ENCODE measurements around the gene ATAD3B.

Gene ATAD3B

DNA sequence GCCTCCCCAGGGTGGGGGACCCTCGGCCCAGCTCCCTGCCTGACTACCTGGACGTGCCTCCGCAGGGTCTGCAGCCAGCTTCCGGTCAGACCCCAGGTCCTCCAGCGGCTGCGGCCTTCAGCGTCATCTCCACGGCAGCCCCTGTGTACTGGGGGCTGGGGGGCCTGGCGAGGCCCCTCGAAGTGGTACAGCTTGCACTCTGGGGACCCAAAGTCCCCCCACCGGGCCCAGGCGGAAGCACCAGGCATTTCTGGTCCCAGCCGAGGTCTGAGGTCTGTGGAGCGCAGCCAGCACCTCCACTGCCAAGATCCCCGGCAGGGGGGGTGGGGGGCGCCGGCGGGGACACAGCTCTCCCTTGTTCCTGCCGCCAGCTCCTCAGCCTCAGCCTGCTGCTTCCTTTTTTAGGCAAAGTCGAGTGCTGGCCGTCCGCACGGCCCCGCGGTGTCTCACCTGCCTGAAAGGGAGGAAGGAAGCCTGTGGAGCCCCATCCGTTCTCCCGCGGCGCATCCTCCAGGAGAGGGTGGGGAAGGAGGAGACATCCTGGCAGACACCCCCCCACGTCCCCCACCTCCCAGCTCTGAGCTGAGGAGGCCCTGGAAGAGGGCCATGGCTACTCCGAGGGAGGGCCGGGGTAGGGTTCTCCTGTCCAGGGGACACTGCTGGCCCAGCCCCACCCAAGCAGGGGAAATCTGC is 37.3 kb upstream of the ATAD3B start:
- TF ChIP-seq, protein P1, sequence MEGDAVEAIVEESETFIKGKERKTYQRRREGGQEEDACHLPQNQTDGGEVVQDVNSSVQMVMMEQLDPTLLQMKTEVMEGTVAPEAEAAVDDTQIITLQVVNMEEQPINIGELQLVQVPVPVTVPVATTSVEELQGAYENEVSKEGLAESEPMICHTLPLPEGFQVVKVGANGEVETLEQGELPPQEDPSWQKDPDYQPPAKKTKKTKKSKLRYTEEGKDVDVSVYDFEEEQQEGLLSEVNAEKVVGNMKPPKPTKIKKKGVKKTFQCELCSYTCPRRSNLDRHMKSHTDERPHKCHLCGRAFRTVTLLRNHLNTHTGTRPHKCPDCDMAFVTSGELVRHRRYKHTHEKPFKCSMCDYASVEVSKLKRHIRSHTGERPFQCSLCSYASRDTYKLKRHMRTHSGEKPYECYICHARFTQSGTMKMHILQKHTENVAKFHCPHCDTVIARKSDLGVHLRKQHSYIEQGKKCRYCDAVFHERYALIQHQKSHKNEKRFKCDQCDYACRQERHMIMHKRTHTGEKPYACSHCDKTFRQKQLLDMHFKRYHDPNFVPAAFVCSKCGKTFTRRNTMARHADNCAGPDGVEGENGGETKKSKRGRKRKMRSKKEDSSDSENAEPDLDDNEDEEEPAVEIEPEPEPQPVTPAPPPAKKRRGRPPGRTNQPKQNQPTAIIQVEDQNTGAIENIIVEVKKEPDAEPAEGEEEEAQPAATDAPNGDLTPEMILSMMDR (IDR thresholded peaks at IDR 0.05; ENCODE audit: extremely low read depth, missing control alignments): no peak
- DNase-seq (ENCODE audit: low spot score): peak; percentile 53

DNA sequence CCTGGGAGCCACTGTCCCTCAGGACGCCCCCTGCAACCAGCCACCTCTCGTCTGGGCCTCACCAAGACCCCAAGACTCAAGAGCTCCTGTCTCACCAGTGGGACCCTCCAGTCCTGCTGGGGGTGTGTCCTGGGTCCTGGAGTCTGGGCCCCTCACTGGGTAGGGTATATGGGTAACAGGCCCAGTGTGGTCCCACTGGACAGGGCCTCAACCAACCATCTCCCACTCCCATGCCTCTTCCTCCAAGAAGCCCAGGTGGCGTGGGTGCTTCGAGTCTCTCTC is 36.8 kb upstream of the ATAD3B start:
- TF ChIP-seq, protein P1 (IDR thresholded peaks at IDR 0.05; ENCODE audit: extremely low read depth, missing control alignments): no peak
- DNase-seq (ENCODE audit: low spot score): peak; percentile 48

DNA sequence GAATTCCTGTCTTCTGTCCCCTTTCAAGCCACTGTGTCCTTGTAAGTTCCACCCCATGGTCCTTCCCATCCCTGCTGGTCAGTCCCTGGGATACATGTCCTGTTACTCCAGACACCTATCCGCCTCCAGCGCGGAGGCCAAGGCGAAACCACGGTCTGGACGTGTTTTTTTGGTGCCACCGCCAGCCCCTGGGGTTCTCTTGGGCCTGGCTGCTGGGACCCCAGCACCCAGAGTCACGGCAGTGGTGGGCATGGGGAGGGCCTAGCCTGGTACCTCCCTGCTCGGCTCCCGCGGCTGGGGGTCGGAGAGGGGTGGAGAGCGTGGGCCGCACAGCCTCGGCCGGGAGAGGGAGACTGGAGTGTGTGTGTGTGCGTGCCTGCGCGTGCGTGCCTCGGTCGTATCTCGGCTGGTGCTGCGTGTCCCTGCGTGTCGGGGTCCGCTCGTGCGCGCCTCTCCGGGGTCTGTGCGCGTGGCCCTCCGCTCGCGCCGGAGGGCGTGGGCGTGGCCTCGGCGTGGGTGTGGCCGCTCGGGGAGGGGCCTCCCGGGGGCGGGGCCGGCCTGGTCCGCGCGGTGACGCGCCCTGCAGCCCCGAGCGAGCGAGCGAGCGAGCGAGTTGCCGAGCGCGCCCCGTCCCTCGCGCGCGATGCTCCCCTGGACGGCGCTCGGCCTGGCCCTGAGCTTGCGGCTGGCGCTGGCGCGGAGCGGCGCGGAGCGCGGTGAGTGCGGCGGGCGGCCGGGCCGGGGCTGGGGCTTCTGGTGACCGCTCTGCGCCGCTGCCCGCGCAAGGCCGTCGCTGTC is 36.3 kb upstream of the ATAD3B start, which contains the start of gene VWA1:
VWA1 (plus strand) TSS at position 585 of the 798 bp plus-strand sequence; CDS start at position 644, 59 bp downstream.
- peak; percentile 96 for DNase-seq (ENCODE audit: low spot score)
- TF ChIP-seq, protein P1 (IDR thresholded peaks at IDR 0.05; ENCODE audit: extremely low read depth, missing control alignments): no peak

DNA sequence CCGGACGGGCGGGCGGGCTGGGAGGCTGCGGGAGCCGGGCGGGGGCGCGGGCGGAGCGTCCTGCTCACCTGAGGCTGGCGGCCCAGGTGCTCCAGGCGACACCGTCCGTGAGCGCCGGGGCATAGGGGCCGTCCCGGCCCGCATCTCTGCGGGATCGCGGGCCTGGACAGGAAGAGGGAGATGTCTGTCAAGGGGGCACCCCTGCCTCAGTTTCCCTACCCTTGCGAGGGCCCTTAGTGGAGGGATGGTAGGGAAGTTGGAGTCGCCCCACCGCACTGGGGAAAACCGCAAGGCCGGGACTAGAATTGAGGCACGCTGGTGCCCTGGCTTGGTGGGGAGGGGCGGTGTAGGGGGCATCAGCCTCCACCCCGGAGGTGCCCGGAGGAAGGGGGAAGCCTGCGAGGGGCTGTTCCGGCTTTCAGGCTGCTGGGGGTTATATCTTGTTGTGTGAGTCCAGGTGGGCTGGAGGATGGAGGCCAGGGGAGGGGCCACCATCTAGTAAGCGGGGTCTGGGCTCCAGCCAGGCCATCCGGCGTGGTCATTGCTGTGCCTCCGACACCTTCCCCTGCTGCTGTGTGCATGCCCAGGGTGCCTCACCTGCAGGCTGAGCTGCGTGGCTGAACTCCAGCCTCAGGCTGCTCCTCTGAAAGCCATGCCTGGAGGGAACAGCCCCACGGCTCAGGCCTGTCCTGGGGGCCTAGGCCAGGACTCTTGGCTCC is 35.5 kb upstream of the ATAD3B start:
- DNase-seq (ENCODE audit: low spot score): peak; percentile 44
- TF ChIP-seq, protein P1 (IDR thresholded peaks at IDR 0.05; ENCODE audit: extremely low read depth, missing control alignments): no peak

DNA sequence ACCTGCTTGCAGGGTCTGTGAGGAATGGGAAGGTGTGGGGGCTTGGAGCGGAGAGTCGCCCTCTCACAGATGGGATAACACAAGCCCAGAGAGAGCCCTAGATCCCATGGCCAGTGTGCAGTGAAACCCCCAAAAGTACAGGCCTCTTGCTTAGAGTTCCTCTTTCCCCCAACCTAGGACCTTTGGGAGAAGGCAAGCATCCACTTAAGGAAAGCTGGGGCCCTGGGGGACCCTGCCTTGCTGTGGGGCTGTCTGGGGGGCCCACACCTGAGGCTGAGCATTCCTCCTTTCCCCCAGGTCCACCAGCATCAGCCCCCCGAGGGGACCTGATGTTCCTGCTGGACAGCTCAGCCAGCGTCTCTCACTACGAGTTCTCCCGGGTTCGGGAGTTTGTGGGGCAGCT is 34.9 kb upstream of the ATAD3B start:
- TF ChIP-seq, protein P1 (IDR thresholded peaks at IDR 0.05; ENCODE audit: extremely low read depth, missing control alignments): no peak
- peak; percentile 46 for DNase-seq (ENCODE audit: low spot score)

DNA sequence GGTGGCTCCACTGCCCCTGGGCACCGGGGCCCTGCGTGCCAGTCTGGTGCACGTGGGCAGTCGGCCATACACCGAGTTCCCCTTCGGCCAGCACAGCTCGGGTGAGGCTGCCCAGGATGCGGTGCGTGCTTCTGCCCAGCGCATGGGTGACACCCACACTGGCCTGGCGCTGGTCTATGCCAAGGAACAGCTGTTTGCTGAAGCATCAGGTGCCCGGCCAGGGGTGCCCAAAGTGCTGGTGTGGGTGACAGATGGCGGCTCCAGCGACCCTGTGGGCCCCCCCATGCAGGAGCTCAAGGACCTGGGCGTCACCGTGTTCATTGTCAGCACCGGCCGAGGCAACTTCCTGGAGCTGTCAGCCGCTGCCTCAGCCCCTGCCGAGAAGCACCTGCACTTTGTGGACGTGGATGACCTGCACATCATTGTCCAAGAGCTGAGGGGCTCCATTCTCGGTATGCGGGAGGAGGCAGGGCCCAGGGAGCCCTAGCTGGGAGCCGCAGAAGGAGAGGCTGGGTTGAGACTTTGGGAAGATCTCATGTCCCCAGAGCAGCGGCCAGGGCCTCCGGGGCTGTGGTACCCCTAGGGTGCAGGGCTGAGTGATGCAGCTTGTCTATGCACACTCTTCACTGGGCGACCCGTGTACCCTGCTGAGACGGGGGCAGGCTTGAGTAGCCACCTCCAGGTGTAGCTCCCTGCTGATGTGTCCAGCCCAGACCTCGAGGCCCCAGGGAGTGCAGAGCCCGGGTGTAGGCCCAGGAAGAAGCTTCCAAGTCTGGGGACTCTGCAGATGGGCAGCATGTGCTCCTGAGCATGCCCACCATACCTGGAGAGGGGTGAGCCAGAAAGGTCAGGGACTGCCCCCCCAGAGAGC is 34.3 kb upstream of the ATAD3B start:
- DNase-seq (ENCODE audit: low spot score): peak; percentile 41
- TF ChIP-seq, protein P1 (IDR thresholded peaks at IDR 0.05; ENCODE audit: extremely low read depth, missing control alignments): no peak

All from GM20000 (cell line).